ENCODE measurements around the gene MYO16.

Gene MYO16

GRCh38 chr13:109226631-109227030 lies 597.2 kb downstream of the MYO16 start:
- H3F3A ChIP-seq (ENCODE audit: control insufficient read depth, insufficient read depth) = no peaks in the 10 kb centered on the region
- TF ChIP-seq EZH2phosphoT487 (IDR thresholded peaks at IDR 0.05; ENCODE audit: borderline replicate concordance, low read length) (no peak), CTCF (IDR thresholded peaks at IDR 0.05; ENCODE audit: low read depth, low read length, poor library complexity, severe bottlenecking) (no peak)
- no peaks in the 10 kb centered on the region for H3K9me3 ChIP-seq (ENCODE audit: control insufficient read depth, insufficient read depth, low read length)
- no peaks in the 10 kb centered on the region for H3K27me3 ChIP-seq (ENCODE audit: control insufficient read depth, low read length)
- no peaks in the 10 kb centered on the region for H4K20me1 ChIP-seq (ENCODE audit: control insufficient read depth, insufficient read depth, low read depth, low read length)
- no peaks in the 10 kb centered on the region for H3K79me2 ChIP-seq (ENCODE audit: control insufficient read depth, low read length)
- H3K36me3 ChIP-seq (ENCODE audit: control insufficient read depth, low read length) = no peaks in the 10 kb centered on the region
- H3K4me1 ChIP-seq (ENCODE audit: control insufficient read depth, low read length) = no peaks in the 10 kb centered on the region
- no peak overlapping the region for H3K4me2 ChIP-seq (ENCODE audit: low read length)
- no peak overlapping the region for H3K27ac ChIP-seq (ENCODE audit: low read depth, low read length)
- H3K4me3 ChIP-seq (ENCODE audit: low read length) = no peak overlapping the region
- H3K9me2 ChIP-seq (replicated peaks; ENCODE audit: control insufficient read depth, low read length) = no peaks in the 10 kb centered on the region

GRCh38 chr13:109227344-109227940 lies 598.0 kb downstream of the MYO16 start:
- Histone ChIP-seq H3K4me1 (ENCODE audit: control insufficient read depth, low read length) (no peaks in the 10 kb centered on the region), H3K36me3 (ENCODE audit: control insufficient read depth, low read length) (no peaks in the 10 kb centered on the region), H4K20me1 (ENCODE audit: control insufficient read depth, insufficient read depth, low read depth, low read length) (no peaks in the 10 kb centered on the region), H3K4me2 (ENCODE audit: low read length) (no peak overlapping the region), H3K4me3 (ENCODE audit: low read length) (no peak overlapping the region), H3K9me2 (replicated peaks; ENCODE audit: control insufficient read depth, low read length) (no peaks in the 10 kb centered on the region), H3K79me2 (ENCODE audit: control insufficient read depth, low read length) (no peaks in the 10 kb centered on the region), H3K27ac (ENCODE audit: low read depth, low read length) (no peak overlapping the region), H3F3A (ENCODE audit: control insufficient read depth, insufficient read depth) (no peaks in the 10 kb centered on the region), H3K9me3 (ENCODE audit: control insufficient read depth, insufficient read depth, low read length) (no peaks in the 10 kb centered on the region), H3K27me3 (ENCODE audit: control insufficient read depth, low read length) (no peaks in the 10 kb centered on the region)
- no peak for TF ChIP-seq EZH2phosphoT487 (IDR thresholded peaks at IDR 0.05; ENCODE audit: borderline replicate concordance, low read length)
- no peak for TF ChIP-seq CTCF (IDR thresholded peaks at IDR 0.05; ENCODE audit: low read depth, low read length, poor library complexity, severe bottlenecking)

- Histone ChIP-seq H3K27me3 (ENCODE audit: control insufficient read depth, low read length) (no peaks in the 10 kb centered on the region), H3F3A (ENCODE audit: control insufficient read depth, insufficient read depth) (no peaks in the 10 kb centered on the region), H3K9me3 (ENCODE audit: control insufficient read depth, insufficient read depth, low read length) (no peaks in the 10 kb centered on the region), H3K4me3 (ENCODE audit: low read length) (no peak overlapping the region), H3K36me3 (ENCODE audit: control insufficient read depth, low read length) (no peaks in the 10 kb centered on the region), H3K27ac (ENCODE audit: low read depth, low read length) (no peak overlapping the region), H3K9me2 (replicated peaks; ENCODE audit: control insufficient read depth, low read length) (no peaks in the 10 kb centered on the region), H3K79me2 (ENCODE audit: control insufficient read depth, low read length) (no peaks in the 10 kb centered on the region), H3K4me1 (ENCODE audit: control insufficient read depth, low read length) (no peaks in the 10 kb centered on the region), H3K4me2 (ENCODE audit: low read length) (no peak overlapping the region), H4K20me1 (ENCODE audit: control insufficient read depth, insufficient read depth, low read depth, low read length) (no peaks in the 10 kb centered on the region)
- TF ChIP-seq CTCF (IDR thresholded peaks at IDR 0.05; ENCODE audit: low read depth, low read length, poor library complexity, severe bottlenecking) (no peak), EZH2phosphoT487 (IDR thresholded peaks at IDR 0.05; ENCODE audit: borderline replicate concordance, low read length) (no peak)
These were observed 598.8 kb downstream of the MYO16 start for GRCh38 chr13:109228211-109228610.
